Kidney epithelial cell (primary cell): ENCODE measurements around the gene ACSF3. TPM values are rescaled to one million over a fixed set of nuclear protein-coding genes. Genes with fewer than 3 reads are reported as not detected.

Experiments
- DNase-seq: peaks from one replicate; pipeline ENCODE4 v3.0.0-alpha.2; 2010; ENCODE audit warnings: low read depth
- H3K27me3 ChIP-seq: 2 replicates; pipeline ENCODE4 v1.6.0; 2011; ENCODE audit warnings: low read length; ENCODE audit not compliant: control insufficient read depth, insufficient read depth
- H3K36me3 ChIP-seq: 2 replicates; pipeline ENCODE4 v1.5.1; 2011; ENCODE audit warnings: low read length; ENCODE audit not compliant: control insufficient read depth, insufficient read depth
- H3K4me3 ChIP-seq: 2 replicates; pipeline ENCODE4 v1.5.1; 2011; ENCODE audit warnings: low read depth, mild to moderate bottlenecking, control low read depth, low read length
- CTCF ChIP-seq: IDR thresholded peaks from 2 replicates; pipeline ENCODE4 v1.5.1; 2011; ENCODE audit warnings: mild to moderate bottlenecking, moderate library complexity, low read length, control low read depth, inconsistent platforms; ENCODE audit not compliant: insufficient read depth, poor library complexity, severe bottlenecking
- total RNA-seq: library from RNA; depleted of rRNA; stranded (reverse); fragments of >200 nt; gene quantifications from 2 replicates; pipeline ENCODE4 v1.2.3, GENCODE V29; 2015

The ACSF3 gene
- total RNA-seq, 1 donor from 2014 or later, result 36.9 TPM

DNA sequence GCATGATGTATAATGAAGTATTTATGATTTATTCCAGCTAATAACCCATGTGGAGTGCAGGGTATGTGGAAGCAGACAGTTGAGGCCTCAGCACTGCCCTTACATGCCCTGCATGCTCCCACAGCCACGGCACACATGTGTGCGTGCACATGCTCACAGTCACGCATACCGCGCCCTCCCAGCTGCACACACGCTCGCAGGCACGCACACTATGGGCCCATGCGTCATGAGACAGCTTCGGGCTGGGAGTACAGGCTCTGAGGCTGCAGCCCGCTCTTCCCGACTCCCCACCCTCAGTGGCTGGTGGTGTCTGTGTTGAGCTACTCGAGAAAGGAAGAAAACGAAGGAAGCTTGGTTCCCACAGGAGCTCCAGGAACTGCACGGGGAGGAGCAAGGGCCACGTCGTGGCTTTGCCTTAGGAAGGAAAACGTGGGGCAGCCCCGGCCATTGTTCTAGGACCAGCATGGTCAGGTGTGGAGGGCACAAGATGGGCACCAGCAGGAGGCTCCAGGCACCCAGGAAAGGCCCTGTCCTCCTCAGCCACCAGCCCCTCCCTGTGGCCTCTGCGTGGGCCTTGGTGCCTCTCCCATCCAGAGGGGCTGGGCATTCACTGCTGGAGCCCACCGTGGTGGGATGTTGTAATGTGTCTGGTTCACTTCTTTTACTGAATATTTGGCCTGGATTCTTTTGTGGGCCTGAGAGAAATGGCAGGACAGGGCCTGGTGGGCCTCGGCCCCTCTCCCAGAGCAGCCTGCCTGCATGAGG, 50.4 kb downstream of the ACSF3 start:
- Histone ChIP-seq H3K36me3 (peaks cover 2% of the 10 kb centered on the region), H3K4me3 (no peak overlapping the region), H3K27me3 (no peaks in the 10 kb centered on the region)
- DNase-seq, result no peak
- TF ChIP-seq CTCF, result no peak

DNA sequence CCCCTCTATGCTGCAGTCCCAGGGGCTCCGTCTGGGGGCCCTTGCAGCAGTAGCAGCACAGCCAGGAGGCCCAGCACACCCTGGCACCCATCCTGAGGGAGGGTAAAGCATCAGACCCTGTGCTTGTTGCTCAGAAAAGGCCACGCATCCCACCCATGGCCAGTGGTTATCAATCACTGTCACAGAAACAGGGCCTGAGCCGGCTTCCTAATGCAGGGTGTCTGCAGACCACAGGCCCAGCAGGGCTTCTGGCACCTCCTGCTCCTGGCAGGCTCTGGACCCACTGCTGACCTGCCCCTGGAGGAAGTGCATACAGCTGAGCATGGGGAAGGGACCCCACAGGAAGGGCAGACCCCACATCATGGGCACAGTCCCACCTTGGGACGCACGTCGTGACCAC, 51.0 kb downstream of the ACSF3 start:
- DNase-seq, result no peak
- TF ChIP-seq CTCF, result no peak
- no peak overlapping the region for H3K4me3 ChIP-seq
- peaks cover 2% of the 10 kb centered on the region for H3K36me3 ChIP-seq
- no peaks in the 10 kb centered on the region for H3K27me3 ChIP-seq

GRCh38 chr16:89145406-89146161, 51.9 kb downstream of the ACSF3 start:
- no peaks in the 10 kb centered on the region for H3K27me3 ChIP-seq
- no peak for TF ChIP-seq CTCF
- DNase-seq, result no peak
- peaks cover 2% of the 10 kb centered on the region for H3K36me3 ChIP-seq
- no peak overlapping the region for H3K4me3 ChIP-seq

- H3K27me3 ChIP-seq, result no peaks in the 10 kb centered on the region
- H3K4me3 ChIP-seq, result no peak overlapping the region
- peaks cover 2% of the 10 kb centered on the region for H3K36me3 ChIP-seq
- no peak for DNase-seq
- no peak for TF ChIP-seq CTCF
Observed at GRCh38 chr16:89146211-89147005, 52.8 kb downstream of the ACSF3 start.

- H3K27me3 ChIP-seq, result no peaks in the 10 kb centered on the region
- peaks cover 2% of the 10 kb centered on the region for H3K36me3 ChIP-seq
- TF ChIP-seq CTCF, result no peak
- DNase-seq, result no peak
- no peak overlapping the region for H3K4me3 ChIP-seq
Observed at GRCh38 chr16:89147085-89147817, 53.6 kb downstream of the ACSF3 start.
